A549 (cell line): ENCODE measurements around the gene TCP11L1. TPM values are rescaled to one million over a fixed set of nuclear protein-coding genes. Genes with fewer than 3 reads are reported as not detected.

Experiments used
- ATAC-seq, 2 experiments: fragments of 200-7000 bp in 1 of 2; fragments of >200 bp in 1 of 2; cut with Nextera tagmentation in 1 of 2; cut with Tn5 transposase in 1 of 2; 3 replicates each; pipeline versions ENCODE4 v1.8.0 to v1.9.1; 2018 to 2020; ENCODE audit warnings: mild to moderate bottlenecking in 1 of 2, moderate library complexity in 1 of 2
- CTCF ChIA-PET: fragments of 300-600 bp; sonication (Branson Sonifier 250); formaldehyde crosslinking; extraction: SDS; loops from one replicate; lab custom pipeline; 2021; ENCODE audit warnings: antibody characterized with exemption, inconsistent platforms; lab: Yijun Ruan, JAX
- POLR2A ChIA-PET: fragments of 350-600 bp; formaldehyde crosslinking; extraction: SDS; loops from one replicate; lab custom pipeline; 2021; ENCODE audit warnings: antibody characterized with exemption, inconsistent platforms; lab: Yijun Ruan, JAX
- DNase-seq, 2 experiments: peaks; one replicate each; pipeline versions ENCODE4 v3.0.0 to v3.0.0-alpha.2; 2011 to 2016; ENCODE audit warnings: low read depth in 1 of 2, low spot score in 1 of 2
- FAIRE-seq: peaks from 2 replicates; lab custom pipeline; 2011; peaks lifted over from hg19 to GRCh38; lab: Jason Lieb, UNC
- H3K27ac ChIP-seq, 2 experiments: fragments of >200 bp; sonication (Bioruptor Twin); formaldehyde crosslinking; 3 replicates each; pipeline ENCODE4 v1.5.1; 2016 to 2017
- H3K4me1 ChIP-seq: fragments of >200 bp; sonication (Bioruptor Twin); formaldehyde crosslinking; 3 replicates; pipeline ENCODE4 v1.6.1; 2016
- H3K4me2 ChIP-seq: fragments of >200 bp; sonication (Bioruptor Twin); formaldehyde crosslinking; 3 replicates; pipeline ENCODE4 v1.6.1; 2016
- H3K4me3 ChIP-seq: fragments of >200 bp; sonication (Bioruptor Twin); formaldehyde crosslinking; 3 replicates; pipeline ENCODE4 v1.5.1; 2016
- H3K9me3 ChIP-seq: fragments of >200 bp; sonication (Bioruptor Twin); formaldehyde crosslinking; 3 replicates; pipeline ENCODE4 v1.6.1; 2016
- BCL3 ChIP-seq: fragments of >200 bp; sonication (Bioruptor Twin); formaldehyde crosslinking; IDR thresholded peaks from 3 replicates; pipeline ENCODE4 v1.6.1; 2016
- BHLHE40 ChIP-seq: IDR thresholded peaks from 2 replicates; pipeline ENCODE4 v1.6.1; 2012; ENCODE audit warnings: low read depth, low read length, inconsistent platforms
- CEBPB ChIP-seq, 2 experiments: fragments of >200 bp in 1 of 2; sonication (Bioruptor Twin) in 1 of 2; formaldehyde crosslinking in 1 of 2; IDR thresholded peaks; 2 replicates each; pipeline ENCODE4 v1.6.1; 2012 to 2016
- CHD4 ChIP-seq: fragments of 200-600 bp; sonication (generic); IDR thresholded peaks from 2 replicates; pipeline ENCODE4 v1.6.1; 2016; ENCODE audit warnings: antibody characterized with exemption, mild to moderate bottlenecking, borderline replicate concordance
- CTCF ChIP-seq: fragments of >200 bp; sonication (Bioruptor Twin); formaldehyde crosslinking; IDR thresholded peaks from 3 replicates; pipeline ENCODE4 v1.5.1; 2016
- EHF ChIP-seq: fragments of 250-450 bp; sonication (Bioruptor Pico); IDR thresholded peaks from 2 replicates; pipeline ENCODE4 v1.5.0; 2020; ENCODE audit warnings: mild to moderate bottlenecking
- ELK1 ChIP-seq: fragments of 150-350 bp; IDR thresholded peaks from 2 replicates; pipeline ENCODE4 v1.6.1; 2014; ENCODE audit warnings: low read depth, mild to moderate bottlenecking, low read length
- FOSL2 ChIP-seq, 2 experiments: fragments of 450-650 bp in 1 of 2; fragments of >200 bp in 1 of 2; sonication (Bioruptor Twin) in 1 of 2; formaldehyde crosslinking; IDR thresholded peaks; 2 replicates each; pipeline versions ENCODE4 v1.5.0 to v1.6.1; 2016 to 2020; ENCODE audit warnings: mild to moderate bottlenecking in 1 of 2, moderate library complexity in 1 of 2
- HEYL ChIP-seq: fragments of 250-450 bp; sonication (Bioruptor Pico); IDR thresholded peaks from 2 replicates; pipeline ENCODE4 v1.8.0; 2021; ENCODE audit warnings: mild to moderate bottlenecking, moderate library complexity
- HMGXB4 ChIP-seq: fragments of 250-450 bp; sonication (Bioruptor Pico); IDR thresholded peaks from 2 replicates; pipeline ENCODE4 v1.5.0; 2021; ENCODE audit warnings: mild to moderate bottlenecking, moderate library complexity, borderline replicate concordance
- HOXB13 ChIP-seq: fragments of 250-450 bp; sonication (Bioruptor Pico); IDR thresholded peaks from 2 replicates; pipeline ENCODE4 v1.5.0; 2020; ENCODE audit warnings: low read depth, mild to moderate bottlenecking, moderate library complexity
- JUN ChIP-seq, 2 experiments: fragments of >200 bp; sonication (Bioruptor Twin); formaldehyde crosslinking; IDR thresholded peaks; 2 replicates in 1 of 2; 3 replicates in 1 of 2; pipeline ENCODE4 v1.6.1; 2016 to 2017
- KDM5A ChIP-seq: fragments of 200-600 bp; sonication (generic); IDR thresholded peaks from 2 replicates; pipeline ENCODE4 v1.6.1; 2016; ENCODE audit warnings: antibody characterized with exemption, mild to moderate bottlenecking
- MAFK ChIP-seq: fragments of 450-650 bp; IDR thresholded peaks from 2 replicates; pipeline ENCODE4 v1.6.1; 2014; ENCODE audit not compliant: partially characterized antibody
- MAZ ChIP-seq: fragments of 150-350 bp; IDR thresholded peaks from 2 replicates; pipeline ENCODE4 v1.6.1; 2014; ENCODE audit warnings: antibody characterized with exemption, low read depth, low read length, borderline replicate concordance
- POLR2A ChIP-seq: IDR thresholded peaks from 2 replicates; pipeline ENCODE4 v1.6.1; 2012; ENCODE audit warnings: mild to moderate bottlenecking, low read length
- RCOR1 ChIP-seq: fragments of 150-350 bp; IDR thresholded peaks from 2 replicates; pipeline ENCODE4 v1.6.1; 2014; ENCODE audit warnings: antibody characterized with exemption, low read length, low read depth
- RFX5 ChIP-seq: fragments of 450-650 bp; IDR thresholded peaks from 2 replicates; pipeline ENCODE4 v1.7.1; 2014; ENCODE audit warnings: antibody characterized with exemption, mild to moderate bottlenecking, moderate library complexity
- RNF2 ChIP-seq: fragments of 200-600 bp; sonication (generic); IDR thresholded peaks from 2 replicates; pipeline ENCODE4 v1.6.1; 2016; ENCODE audit warnings: low read depth, mild to moderate bottlenecking, antibody characterized with exemption, moderate library complexity, borderline replicate concordance
- SMC3 ChIP-seq: fragments of >200 bp; sonication (Bioruptor Twin); formaldehyde crosslinking; IDR thresholded peaks from 3 replicates; pipeline ENCODE4 v1.6.1; 2018; ENCODE audit warnings: inconsistent platforms
- SREBF2 ChIP-seq: fragments of 450-650 bp; IDR thresholded peaks from 2 replicates; pipeline ENCODE4 v1.6.1; 2014; ENCODE audit warnings: mild to moderate bottlenecking, moderate library complexity
- USF2 ChIP-seq: fragments of 450-650 bp; IDR thresholded peaks from 2 replicates; pipeline ENCODE4 v1.6.1; 2014; ENCODE audit warnings: antibody characterized with exemption
- ZC3H11A ChIP-seq: fragments of 450-650 bp; IDR thresholded peaks from 2 replicates; pipeline ENCODE4 v1.6.1; 2014; ENCODE audit warnings: antibody characterized with exemption, mild to moderate bottlenecking
- ZFP36 ChIP-seq: fragments of 450-650 bp; IDR thresholded peaks from 2 replicates; pipeline ENCODE4 v1.6.1; 2014; ENCODE audit warnings: borderline replicate concordance; ENCODE audit not compliant: partially characterized antibody
- ZSCAN20 ChIP-seq: fragments of 250-450 bp; sonication (Bioruptor Pico); IDR thresholded peaks from 2 replicates; pipeline ENCODE4 v1.8.0; 2022; ENCODE audit warnings: mild to moderate bottlenecking, moderate library complexity
- WGBS: methylation state at CpG from one replicate; pipeline ENCODE4 v1.1.6; 2017; ENCODE audit errors: missing lambda C conversion rate; 5-methylcytosine and 5-hydroxymethylcytosine counted together
- polyA plus RNA-seq, 4 experiments: library from polyadenylated mRNA; depleted of rRNA in 3 of 4; stranded (reverse); fragments of >200 nt; fragmentation: RNase III in 1 of 4; extraction: RNeasy Plus Mini Kit Qiagen cat#74134 plus additional on column Dnase treatment in 1 of 4; gene quantifications; 2 replicates in 3 of 4; 3 replicates in 1 of 4; pipeline ENCODE4 v1.2.3, GENCODE V29; 2011 to 2017

The TCP11L1 gene
- polyA plus RNA-seq, 2 of the 4 experiments (the other 2 are of a cell fraction): 30.3 to 42.1 TPM

GRCh38 chr11:33103836-33104235 lies 64.5 kb downstream of the TCP11L1 start:
- CTCF ChIA-PET: interaction anchor here (1.8 kb wide), 1 partner anchor 38 kb away, joined by 6 read pairs; no protein-coding TSS in a partner anchor
- FAIRE-seq (no peak), ATAC-seq (no peak), DNase-seq (no peak)
- no peak overlapping the region for H3K27ac ChIP-seq
- H3K4me1 ChIP-seq: no peaks in the 10 kb centered on the region
- no peak overlapping the region for H3K4me3 ChIP-seq
- no peak overlapping the region for H3K4me2 ChIP-seq
- no peak for TF ChIP-seq ZFP36
- TF ChIP-seq CTCF: no peak
- TF ChIP-seq HOXB13 (CRISPR knock-in tag): no peak
- no peak for TF ChIP-seq ELK1
- no peak for TF ChIP-seq SREBF2
- no peak for TF ChIP-seq USF2
- no peak for TF ChIP-seq HEYL (CRISPR knock-in tag)
- TF ChIP-seq HMGXB4 (CRISPR knock-in tag): no peak
- no peak for TF ChIP-seq KDM5A
- POLR2A ChIA-PET: no interaction called here
- H3K9me3 ChIP-seq: no peaks in the 10 kb centered on the region

GRCh38 chr11:33109294-33109895 lies 70.0 kb downstream of the TCP11L1 start:
- Histone ChIP-seq H3K9me3 (no peaks in the 10 kb centered on the region), H3K27ac (no peak overlapping the region), H3K4me3 (no peak overlapping the region), H3K4me1 (no peaks in the 10 kb centered on the region), H3K4me2 (no peak overlapping the region)
- no peak for FAIRE-seq
- TF ChIP-seq RCOR1 (no peak), HOXB13 (CRISPR knock-in tag) (no peak), MAFK (no peak), MAZ (no peak), KDM5A (no peak), CEBPB (IDR thresholded peaks at IDR 0.05) (no peak)
- CTCF ChIA-PET: no interaction called here
- POLR2A ChIA-PET: no interaction called here
- no peak for DNase-seq
- ATAC-seq: no peak

- H3K27ac ChIP-seq: no peak overlapping the region
- no peaks in the 10 kb centered on the region for H3K4me1 ChIP-seq
- ATAC-seq (no peak), FAIRE-seq (no peak), DNase-seq (no peak)
- POLR2A ChIA-PET: no interaction called here
- 80% methylated on average over 1 of the region's 1 CpG for WGBS
- H3K4me3 ChIP-seq: no peak overlapping the region
- no peaks in the 10 kb centered on the region for H3K9me3 ChIP-seq
- CTCF ChIA-PET: interaction anchor here (0.7 to 1.3 kb wide), 3 partner anchors 25 to 219 kb away, joined by 3 read pairs; no protein-coding TSS in a partner anchor
- no peak overlapping the region for H3K4me2 ChIP-seq
- no peak for TF ChIP-seq JUN (IDR thresholded peaks at IDR 0.05)
- TF ChIP-seq BCL3: no peak
- no peak for TF ChIP-seq CEBPB (IDR thresholded peaks at IDR 0.05)
- TF ChIP-seq EHF (CRISPR knock-in tag): no peak
- TF ChIP-seq CHD4: no peak
- no peak for TF ChIP-seq ZSCAN20 (CRISPR knock-in tag)
- no peak for TF ChIP-seq FOSL2 (IDR thresholded peaks at IDR 0.05)
- TF ChIP-seq FOSL2 (CRISPR knock-in tag; IDR thresholded peaks at IDR 0.05): no peak
- TF ChIP-seq ZC3H11A: no peak
- TF ChIP-seq BHLHE40: no peak
- no peak for TF ChIP-seq RFX5
- TF ChIP-seq SMC3: no peak
- TF ChIP-seq MAZ: no peak
- no peak for TF ChIP-seq RNF2
- TF ChIP-seq CTCF: no peak
- no peak for TF ChIP-seq POLR2A
These were observed 70.7 kb downstream of the TCP11L1 start for GRCh38 chr11:33110083-33110482.
